NCI-H187 treated with DMSO at 0.1 percent for 48 hours (cell line): Measurements from ENCODE around the gene PATE4.
A peak's percentile ranks its signal among the peaks of the same experiment; 100 is the strongest.

ENCODE experiments used
- DNase-seq: peaks from one replicate; lab custom pipeline; 2025; lab: John Stamatoyannopoulos, UW

PATE4 gene

GRCh38 chr11:125887373-125888324 is 54.5 kb downstream of the PATE4 start, which contains the start of gene HYLS1:
Gene HYLS1 (plus strand): TSS chr11:125887668. CDS start chr11:125899369, 11,701 bp downstream.
- DNase-seq, result peak; percentile 75
